SK-N-SH (cell line): ENCODE results near the gene SIN3A. TPM values are rescaled to one million over a fixed set of nuclear protein-coding genes. Genes with fewer than 3 reads are reported as not detected.
"Not testable (repeated sequence)": the region's sequence is repeated elsewhere in the genome, so short reads cannot be mapped to it uniquely, and the experiment has no call there.

Source experiments
- CTCF ChIA-PET: fragments of 300-600, 350-600 bp; formaldehyde crosslinking; extraction: SDS; loops from one replicate; lab custom pipeline; 2021; lab: Yijun Ruan, JAX
- POLR2A ChIA-PET: fragments of 350-600 bp; sonication (Branson Sonifier 250); formaldehyde crosslinking; extraction: SDS; loops from one replicate; lab custom pipeline; 2020; ENCODE audit warnings: antibody characterized with exemption, inconsistent platforms; lab: Yijun Ruan, JAX
- DNase-seq: peaks from one replicate; pipeline ENCODE4 v3.0.0; 2012
- H2AFZ ChIP-seq: fragments of 200-600 bp; sonication (generic); 2 replicates; pipeline ENCODE4 v1.8.1; 2016; ENCODE audit warnings: antibody characterized with exemption, mild to moderate bottlenecking, low read depth
- H3F3A ChIP-seq: fragments of 200-600 bp; sonication (generic); replicated peaks from 2 replicates; pipeline ENCODE3; 2016; ENCODE audit warnings: antibody characterized with exemption, mild to moderate bottlenecking; ENCODE audit not compliant: insufficient read depth
- H3K27ac ChIP-seq, 2 experiments: fragments of 200-500 bp in 1 of 2; fragments of 200-600 bp in 1 of 2; sonication (Bioruptor generic) in 1 of 2; sonication (generic), shearing (Covaris generic) in 1 of 2; 2 replicates each; pipeline versions ENCODE4 v1.5.1 to v1.6.1; 2014 to 2016; ENCODE audit warnings: low read depth in 2 of 2, inconsistent platforms in 1 of 2, low read length in 1 of 2, mild to moderate bottlenecking in 1 of 2, mixed read lengths in 1 of 2
- H3K27me3 ChIP-seq: fragments of 200-600 bp; sonication (generic), shearing (Covaris generic); 2 replicates; pipeline ENCODE4 v1.6.1; 2016; ENCODE audit warnings: mixed run types; ENCODE audit not compliant: insufficient read depth
- H3K36me3 ChIP-seq, 2 experiments: fragments of 200-500 bp in 1 of 2; fragments of 200-600 bp in 1 of 2; sonication (Bioruptor generic) in 1 of 2; sonication (generic) in 1 of 2; replicated peaks in 1 of 2; 2 replicates each; pipeline versions ENCODE3 to v1.5.1; 2014 to 2016; ENCODE audit warnings: low read length in 1 of 2, mild to moderate bottlenecking in 1 of 2; ENCODE audit not compliant: insufficient read depth in 2 of 2, control insufficient read depth in 1 of 2
- H3K4me1 ChIP-seq, 2 experiments: fragments of 200-500 bp in 1 of 2; fragments of 200-600 bp in 1 of 2; sonication (Bioruptor generic) in 1 of 2; sonication (generic), shearing (Covaris generic) in 1 of 2; 2 replicates each; pipeline versions ENCODE4 v1.5.1 to v1.6.1; 2014 to 2016; ENCODE audit warnings: low read depth in 1 of 2, low read length in 1 of 2, mixed run types in 1 of 2; ENCODE audit not compliant: insufficient read depth in 2 of 2, control insufficient read depth in 1 of 2
- H3K4me2 ChIP-seq: fragments of 200-600 bp; sonication (generic), shearing (Covaris generic); 2 replicates; pipeline ENCODE4 v1.6.1; 2017; ENCODE audit warnings: mixed run types
- H3K4me3 ChIP-seq, 2 experiments: fragments of 200-500 bp in 1 of 2; fragments of 200-600 bp in 1 of 2; sonication (Bioruptor generic) in 1 of 2; sonication (generic), shearing (Covaris generic) in 1 of 2; 2 replicates each; pipeline versions ENCODE4 v1.5.1 to v1.8.1; 2014 to 2016; ENCODE audit warnings: low read depth in 2 of 2, inconsistent platforms in 1 of 2, low read length in 1 of 2, mild to moderate bottlenecking in 1 of 2, mixed read lengths in 1 of 2, moderate library complexity in 1 of 2
- H3K79me2 ChIP-seq: fragments of 200-600 bp; sonication (generic); 2 replicates; pipeline ENCODE4 v1.8.1; 2017; ENCODE audit warnings: mild to moderate bottlenecking; ENCODE audit not compliant: insufficient read depth
- H3K9ac ChIP-seq: fragments of 200-600 bp; sonication (generic); 2 replicates; pipeline ENCODE4 v1.6.1; 2017; ENCODE audit warnings: mixed run types
- H3K9me2 ChIP-seq: fragments of 200-600 bp; sonication (generic); 2 replicates; pipeline ENCODE4 v1.6.1; 2017; ENCODE audit warnings: mixed run types
- H3K9me3 ChIP-seq: fragments of 200-600 bp; sonication (generic); 2 replicates; pipeline ENCODE4 v1.6.1; 2017; ENCODE audit warnings: mixed run types, mild to moderate bottlenecking, moderate library complexity
- H4K20me1 ChIP-seq: fragments of 200-600 bp; sonication (generic); 2 replicates; pipeline ENCODE4 v1.6.1; 2017; ENCODE audit warnings: mild to moderate bottlenecking, mixed run types; ENCODE audit not compliant: insufficient read depth
- ELF1 ChIP-seq: IDR thresholded peaks from 2 replicates; pipeline ENCODE4 v1.4.0; 2012
- EP300 ChIP-seq, 2 experiments: IDR thresholded peaks; 2 replicates each; pipeline versions ENCODE4 v1.4.0 to v1.6.1; 2012; ENCODE audit warnings: borderline replicate concordance in 1 of 2, low read depth in 1 of 2, low read length in 1 of 2
- JUND ChIP-seq: IDR thresholded peaks from 2 replicates; pipeline ENCODE4 v1.4.0; 2012
- MEF2A ChIP-seq: IDR thresholded peaks from 2 replicates; pipeline ENCODE4 v1.4.0; 2012; ENCODE audit warnings: low read depth, borderline replicate concordance
- MXI1 ChIP-seq: IDR thresholded peaks from 2 replicates; pipeline ENCODE4 v1.6.1; 2012; ENCODE audit warnings: mild to moderate bottlenecking, low read depth, low read length, improper control_type of control experiment
- NRF1 ChIP-seq: IDR thresholded peaks from 2 replicates; pipeline ENCODE4 v1.6.1; 2012; ENCODE audit warnings: low read depth, mild to moderate bottlenecking, low read length
- RCOR1 ChIP-seq: fragments of 150-350 bp; IDR thresholded peaks from 2 replicates; pipeline ENCODE4 v1.6.1; 2017; ENCODE audit warnings: antibody characterized with exemption, low read length
- TAF1 ChIP-seq: IDR thresholded peaks from 2 replicates; pipeline ENCODE4 v1.6.1; 2012; ENCODE audit warnings: low read depth, mild to moderate bottlenecking, low read length, moderate library complexity, borderline replicate concordance
- TCF12 ChIP-seq: IDR thresholded peaks from 2 replicates; pipeline ENCODE4 v1.4.0; 2012
- YY1 ChIP-seq: IDR thresholded peaks from 2 replicates; pipeline ENCODE4 v1.4.0; 2012; ENCODE audit warnings: low read depth, mild to moderate bottlenecking
- WGBS: methylation state at CpG from one replicate; pipeline ENCODE4 v1.1.6; 2017; ENCODE audit warnings: low lambda C conversion rate; 5-methylcytosine and 5-hydroxymethylcytosine counted together
- polyA plus RNA-seq, 3 experiments: library from polyadenylated mRNA; depleted of rRNA; stranded (reverse); fragments of >200 nt; gene quantifications; 2 replicates each; pipeline ENCODE4 v1.2.3, GENCODE V29; 2012
- TF ChIP-seq, protein P1 (sequence below): fragments of 150-350 bp; IDR thresholded peaks from 2 replicates; pipeline ENCODE4 v1.6.1; 2016; ENCODE audit warnings: mild to moderate bottlenecking, low read depth, low read length
- TF ChIP-seq, protein P2 (sequence below): IDR thresholded peaks from 2 replicates; pipeline ENCODE4 v1.6.1; 2012; ENCODE audit warnings: mild to moderate bottlenecking, low read depth, low read length, moderate library complexity
- TF ChIP-seq, protein P3 (sequence below): IDR thresholded peaks from 2 replicates; pipeline ENCODE4; 2012

SIN3A gene
- polyA plus RNA-seq, 1 of the 3 experiments (the other 2 are of a cell fraction) = 32.2 TPM

DNA sequence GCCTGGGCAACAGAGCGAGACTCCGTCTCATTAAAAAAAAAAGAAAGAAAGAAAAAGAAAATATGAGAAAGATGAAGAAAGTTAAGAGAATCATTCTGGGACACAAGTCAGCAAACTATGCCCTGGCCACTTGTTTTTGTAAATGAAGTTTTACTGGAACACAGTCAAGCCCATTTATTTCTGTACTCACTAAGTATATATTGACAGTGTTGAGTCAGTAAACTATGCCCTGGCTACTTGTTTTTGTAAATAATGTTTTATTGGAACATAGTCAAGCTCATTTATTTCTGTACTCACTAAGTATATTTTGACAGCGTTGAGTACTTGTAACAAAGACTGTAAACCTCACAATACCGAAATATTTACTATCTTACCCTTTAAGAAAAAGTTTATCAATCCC lies 42.2 kb upstream of the SIN3A start:
- Histone ChIP-seq H3K79me2 (peaks cover 4% of the 10 kb centered on the region), H2AFZ (no peak overlapping the region), H3K36me3 (peaks cover 15 to 66% of the 10 kb centered on the region in 2 experiments), H3K4me3 (no peak overlapping the region), H4K20me1 (no peaks in the 10 kb centered on the region), H3K4me2 (no peak overlapping the region), H3K27ac (no peak overlapping the region), H3K9me2 (no peaks in the 10 kb centered on the region), H3F3A (peaks cover 3% of the 10 kb centered on the region), H3K9me3 (no peaks in the 10 kb centered on the region), H3K27me3 (no peaks in the 10 kb centered on the region), H3K4me1 (no peaks in the 10 kb centered on the region), H3K9ac (no peak overlapping the region)
- DNase-seq = no peak
- CTCF ChIA-PET = no interaction called here
- WGBS = 94% methylated on average over 4 of the region's 4 CpGs
- POLR2A ChIA-PET = no interaction called here
- no peak for TF ChIP-seq MEF2A
- TF ChIP-seq EP300 (IDR thresholded peaks at IDR 0.05; ENCODE audit: borderline replicate concordance in 1 of 2, low read depth in 1 of 2, low read length in 1 of 2) = no peak
- no peak for TF ChIP-seq TAF1
- TF ChIP-seq, all 33 proteins: peak for 0

DNA sequence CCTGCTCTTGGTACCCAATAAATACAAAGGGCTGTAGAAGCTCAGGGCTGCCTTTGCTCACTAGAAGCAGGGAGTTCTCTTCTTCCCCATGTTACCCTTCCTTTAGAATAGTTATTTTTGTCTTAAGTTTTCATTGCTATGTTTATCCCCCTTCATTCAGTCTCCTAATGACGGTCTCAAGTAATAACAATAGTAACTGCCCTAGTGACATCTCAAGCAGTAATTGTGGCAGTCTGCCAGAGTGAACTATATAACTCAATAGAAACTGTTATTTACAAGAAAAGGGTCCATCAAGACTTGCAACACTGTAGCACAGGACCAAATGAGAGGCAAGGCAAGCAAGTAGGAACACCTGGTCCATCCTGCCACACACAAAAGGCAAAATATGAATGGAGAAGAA lies 32.5 kb upstream of the SIN3A start:
- no peak overlapping the region for H3K4me2 ChIP-seq

GRCh38 chr15:75483556-75483955 lies 32.1 kb upstream of the SIN3A start:
- H3K79me2 ChIP-seq, H3F3A ChIP-seq, H3K9me3 ChIP-seq, H3K27me3 ChIP-seq, H4K20me1 ChIP-seq, H2AFZ ChIP-seq, H3K9ac ChIP-seq, H3K9me2 ChIP-seq, CTCF ChIA-PET, H3K4me1 ChIP-seq, H3K4me3 ChIP-seq, POLR2A ChIA-PET, DNase-seq, H3K4me2 ChIP-seq, H3K27ac ChIP-seq: not testable (repeated sequence)
- WGBS = 89% methylated on average over 5 of the region's 5 CpGs
- peaks cover 27 to 36% of the 10 kb centered on the region in 2 experiments for H3K36me3 ChIP-seq

More for the DNA sequence above, 32.5 kb upstream of the SIN3A start:
- DNase-seq = no peak
- Histone ChIP-seq H3K36me3 (peaks cover 24 to 36% of the 10 kb centered on the region in 2 experiments), H3K79me2 (no peaks in the 10 kb centered on the region; the same call in 1 of the 2 replicates), H3K27me3 (no peaks in the 10 kb centered on the region), H3K9me2 (no peaks in the 10 kb centered on the region), H4K20me1 (no peaks in the 10 kb centered on the region), H3K27ac (no peak overlapping the region), H2AFZ (no peak overlapping the region), H3K9me3 (no peaks in the 10 kb centered on the region), H3K4me1 (no peaks in the 10 kb centered on the region), H3K9ac (no peak overlapping the region), H3K4me3 (no peak overlapping the region)
- POLR2A ChIA-PET = no interaction called here
- WGBS = 96% methylated on average over 1 of the region's 1 CpG
- CTCF ChIA-PET = no interaction called here
- TF ChIP-seq MXI1 = no peak
- TF ChIP-seq RCOR1 = no peak
- TF ChIP-seq, protein P1, sequence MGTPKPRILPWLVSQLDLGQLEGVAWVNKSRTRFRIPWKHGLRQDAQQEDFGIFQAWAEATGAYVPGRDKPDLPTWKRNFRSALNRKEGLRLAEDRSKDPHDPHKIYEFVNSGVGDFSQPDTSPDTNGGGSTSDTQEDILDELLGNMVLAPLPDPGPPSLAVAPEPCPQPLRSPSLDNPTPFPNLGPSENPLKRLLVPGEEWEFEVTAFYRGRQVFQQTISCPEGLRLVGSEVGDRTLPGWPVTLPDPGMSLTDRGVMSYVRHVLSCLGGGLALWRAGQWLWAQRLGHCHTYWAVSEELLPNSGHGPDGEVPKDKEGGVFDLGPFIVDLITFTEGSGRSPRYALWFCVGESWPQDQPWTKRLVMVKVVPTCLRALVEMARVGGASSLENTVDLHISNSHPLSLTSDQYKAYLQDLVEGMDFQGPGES = no peak
- TF ChIP-seq JUND = no peak
- TF ChIP-seq NRF1 = no peak
- TF ChIP-seq, protein P2, sequence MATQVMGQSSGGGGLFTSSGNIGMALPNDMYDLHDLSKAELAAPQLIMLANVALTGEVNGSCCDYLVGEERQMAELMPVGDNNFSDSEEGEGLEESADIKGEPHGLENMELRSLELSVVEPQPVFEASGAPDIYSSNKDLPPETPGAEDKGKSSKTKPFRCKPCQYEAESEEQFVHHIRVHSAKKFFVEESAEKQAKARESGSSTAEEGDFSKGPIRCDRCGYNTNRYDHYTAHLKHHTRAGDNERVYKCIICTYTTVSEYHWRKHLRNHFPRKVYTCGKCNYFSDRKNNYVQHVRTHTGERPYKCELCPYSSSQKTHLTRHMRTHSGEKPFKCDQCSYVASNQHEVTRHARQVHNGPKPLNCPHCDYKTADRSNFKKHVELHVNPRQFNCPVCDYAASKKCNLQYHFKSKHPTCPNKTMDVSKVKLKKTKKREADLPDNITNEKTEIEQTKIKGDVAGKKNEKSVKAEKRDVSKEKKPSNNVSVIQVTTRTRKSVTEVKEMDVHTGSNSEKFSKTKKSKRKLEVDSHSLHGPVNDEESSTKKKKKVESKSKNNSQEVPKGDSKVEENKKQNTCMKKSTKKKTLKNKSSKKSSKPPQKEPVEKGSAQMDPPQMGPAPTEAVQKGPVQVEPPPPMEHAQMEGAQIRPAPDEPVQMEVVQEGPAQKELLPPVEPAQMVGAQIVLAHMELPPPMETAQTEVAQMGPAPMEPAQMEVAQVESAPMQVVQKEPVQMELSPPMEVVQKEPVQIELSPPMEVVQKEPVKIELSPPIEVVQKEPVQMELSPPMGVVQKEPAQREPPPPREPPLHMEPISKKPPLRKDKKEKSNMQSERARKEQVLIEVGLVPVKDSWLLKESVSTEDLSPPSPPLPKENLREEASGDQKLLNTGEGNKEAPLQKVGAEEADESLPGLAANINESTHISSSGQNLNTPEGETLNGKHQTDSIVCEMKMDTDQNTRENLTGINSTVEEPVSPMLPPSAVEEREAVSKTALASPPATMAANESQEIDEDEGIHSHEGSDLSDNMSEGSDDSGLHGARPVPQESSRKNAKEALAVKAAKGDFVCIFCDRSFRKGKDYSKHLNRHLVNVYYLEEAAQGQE = no peak
- no peak for TF ChIP-seq YY1
- no peak for TF ChIP-seq EP300 (IDR thresholded peaks at IDR 0.05; ENCODE audit: borderline replicate concordance in 1 of 2, low read depth in 1 of 2, low read length in 1 of 2)
- TF ChIP-seq, protein P3, sequence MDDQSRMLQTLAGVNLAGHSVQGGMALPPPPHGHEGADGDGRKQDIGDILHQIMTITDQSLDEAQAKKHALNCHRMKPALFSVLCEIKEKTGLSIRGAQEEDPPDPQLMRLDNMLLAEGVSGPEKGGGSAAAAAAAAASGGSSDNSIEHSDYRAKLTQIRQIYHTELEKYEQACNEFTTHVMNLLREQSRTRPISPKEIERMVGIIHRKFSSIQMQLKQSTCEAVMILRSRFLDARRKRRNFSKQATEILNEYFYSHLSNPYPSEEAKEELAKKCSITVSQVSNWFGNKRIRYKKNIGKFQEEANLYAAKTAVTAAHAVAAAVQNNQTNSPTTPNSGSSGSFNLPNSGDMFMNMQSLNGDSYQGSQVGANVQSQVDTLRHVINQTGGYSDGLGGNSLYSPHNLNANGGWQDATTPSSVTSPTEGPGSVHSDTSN = no peak
- TF ChIP-seq TCF12 = no peak
- no peak for TF ChIP-seq ELF1
- TF ChIP-seq, all 33 proteins: peak for 0
- H3F3A ChIP-seq = peaks cover 5% of the 10 kb centered on the region
